ENCODE data around the gene NEDD4L.
"Not testable (repeated sequence)": the region's sequence is repeated elsewhere in the genome, so short reads cannot be mapped to it uniquely, and the experiment has no call there.

Gene NEDD4L

DNA sequence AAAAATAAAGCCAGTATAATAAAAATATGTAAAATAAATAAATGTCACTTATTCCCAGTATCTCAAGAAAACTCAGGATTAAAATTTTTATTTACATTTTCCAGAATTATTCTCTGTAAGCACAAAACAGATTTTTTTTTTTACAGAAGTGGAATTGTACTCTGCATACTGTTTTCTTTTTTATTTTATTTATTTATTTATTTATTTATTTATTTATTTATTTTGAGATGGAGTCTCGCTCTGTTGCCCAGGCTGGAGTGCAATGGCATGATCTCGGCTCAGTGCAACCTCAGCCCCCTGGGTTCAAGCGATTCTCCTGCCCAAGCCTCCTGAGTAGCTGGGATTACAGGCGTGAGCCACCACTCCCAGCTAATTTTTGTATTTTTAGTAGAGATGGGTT lies 336.1 kb downstream of the NEDD4L start:
- not testable (repeated sequence) for H3K9me3 ChIP-seq (ENCODE audit: control insufficient read depth, insufficient read depth, low read depth, low read length); H3K4me1 ChIP-seq (ENCODE audit: control insufficient read depth, insufficient read depth, low read length); H3K27ac ChIP-seq (ENCODE audit: low read depth, low read length); H3K9ac ChIP-seq (ENCODE audit: low read length); H3K4me3 ChIP-seq (ENCODE audit: low read depth, low read length); H3K27me3 ChIP-seq (ENCODE audit: control insufficient read depth, insufficient read depth, low read length)
- H3K36me3 ChIP-seq (ENCODE audit: control insufficient read depth, insufficient read depth, low read length): peaks cover 45% of the 10 kb centered on the region

DNA sequence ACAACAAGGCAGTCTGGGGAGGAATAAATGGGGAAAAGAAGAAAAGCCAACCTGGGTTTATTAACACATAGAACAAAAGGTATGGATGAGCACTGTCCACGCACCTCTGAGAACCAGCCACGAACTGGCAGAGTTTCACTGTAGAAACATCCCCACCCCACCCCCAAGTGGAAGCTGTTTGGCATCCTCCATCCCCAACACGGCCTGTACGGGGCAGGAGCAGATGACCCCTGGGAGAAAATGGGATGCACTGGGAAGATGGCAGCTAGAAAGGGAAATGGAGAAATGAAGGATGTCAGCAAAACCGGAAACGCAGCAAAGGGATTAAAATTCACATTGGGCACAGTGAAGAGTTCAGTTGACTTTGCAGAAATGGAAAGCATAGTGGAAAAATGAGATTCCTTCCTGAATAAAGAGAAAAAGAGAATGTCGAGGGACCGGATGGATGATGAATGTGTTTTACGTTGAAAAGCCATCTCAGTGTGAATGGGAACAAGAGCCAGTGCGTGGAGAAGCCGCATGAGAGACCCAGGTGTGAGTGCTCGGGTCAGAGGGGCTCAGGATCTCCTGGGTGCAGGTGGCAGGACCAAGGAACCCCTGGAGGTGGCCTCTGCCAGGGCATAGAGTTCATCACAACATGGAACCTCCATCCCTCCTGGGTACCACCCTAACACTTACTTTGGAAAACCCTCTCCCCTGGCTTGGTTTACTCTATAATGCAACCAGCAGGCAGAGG lies 337.8 kb downstream of the NEDD4L start:
- Histone ChIP-seq H3K27me3 (ENCODE audit: control insufficient read depth, insufficient read depth, low read length) (no peaks in the 10 kb centered on the region), H3K4me1 (ENCODE audit: control insufficient read depth, insufficient read depth, low read length) (no peaks in the 10 kb centered on the region), H3K9me3 (ENCODE audit: control insufficient read depth, insufficient read depth, low read depth, low read length) (no peaks in the 10 kb centered on the region), H3K4me3 (ENCODE audit: low read depth, low read length) (no peak overlapping the region), H3K36me3 (ENCODE audit: control insufficient read depth, insufficient read depth, low read length) (peaks cover 48% of the 10 kb centered on the region), H3K9ac (ENCODE audit: low read length) (no peak overlapping the region), H3K27ac (ENCODE audit: low read depth, low read length) (no peak overlapping the region)

DNA sequence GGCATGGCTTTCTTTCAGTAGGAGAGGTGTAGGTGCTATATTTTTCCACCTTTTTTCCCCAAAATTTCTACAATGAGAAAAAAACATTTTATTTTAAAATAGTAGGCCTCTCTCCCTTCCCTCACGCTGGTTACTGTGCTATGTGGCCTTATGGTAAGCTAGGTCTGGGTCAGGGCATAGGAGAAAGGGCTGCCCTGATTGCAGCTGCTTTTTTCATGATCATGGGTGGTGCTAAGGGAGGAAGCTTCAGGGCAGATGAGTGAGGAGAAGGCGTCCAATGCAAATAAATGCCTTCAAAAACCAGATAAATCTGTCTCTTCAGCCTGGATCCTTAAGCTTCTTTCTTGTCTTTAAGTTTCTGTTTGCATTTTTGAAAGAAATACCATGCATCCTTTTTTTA lies 338.4 kb downstream of the NEDD4L start:
- H3K4me1 ChIP-seq (ENCODE audit: control insufficient read depth, insufficient read depth, low read length): no peaks in the 10 kb centered on the region
- H3K36me3 ChIP-seq (ENCODE audit: control insufficient read depth, insufficient read depth, low read length): peaks cover 47% of the 10 kb centered on the region
- no peak overlapping the region for H3K27ac ChIP-seq (ENCODE audit: low read depth, low read length)
- H3K4me3 ChIP-seq (ENCODE audit: low read depth, low read length): no peak overlapping the region
- H3K27me3 ChIP-seq (ENCODE audit: control insufficient read depth, insufficient read depth, low read length): no peaks in the 10 kb centered on the region
- no peaks in the 10 kb centered on the region for H3K9me3 ChIP-seq (ENCODE audit: control insufficient read depth, insufficient read depth, low read depth, low read length)
- H3K9ac ChIP-seq (ENCODE audit: low read length): no peak overlapping the region

DNA sequence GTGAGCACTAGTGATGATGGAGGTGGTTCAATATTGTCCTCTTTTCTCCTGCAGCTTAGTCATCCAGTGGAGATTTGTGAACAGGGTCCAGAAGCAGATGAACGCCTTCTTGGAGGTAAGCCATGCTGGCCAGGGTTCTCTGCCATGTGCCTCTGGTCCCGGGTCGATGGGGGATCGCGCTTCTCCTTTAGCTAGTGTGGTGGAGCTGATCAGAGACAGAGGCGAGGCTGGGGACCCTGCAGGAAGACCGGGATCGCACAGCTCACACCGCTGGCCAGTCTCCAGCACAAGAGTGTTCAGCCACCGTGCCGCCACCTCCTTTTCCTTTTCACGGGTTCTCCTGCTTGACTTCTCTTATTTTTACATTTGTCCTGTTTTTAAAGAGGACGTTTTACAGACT lies 341.4 kb downstream of the NEDD4L start:
- Histone ChIP-seq H3K4me3 (ENCODE audit: low read depth, low read length) (no peak overlapping the region), H3K27ac (ENCODE audit: low read depth, low read length) (no peak overlapping the region), H3K36me3 (ENCODE audit: control insufficient read depth, insufficient read depth, low read length) (peaks cover 67% of the 10 kb centered on the region), H3K4me1 (ENCODE audit: control insufficient read depth, insufficient read depth, low read length) (no peaks in the 10 kb centered on the region), H3K9me3 (ENCODE audit: control insufficient read depth, insufficient read depth, low read depth, low read length) (no peaks in the 10 kb centered on the region), H3K9ac (ENCODE audit: low read length) (no peak overlapping the region), H3K27me3 (ENCODE audit: control insufficient read depth, insufficient read depth, low read length) (no peaks in the 10 kb centered on the region)

DNA sequence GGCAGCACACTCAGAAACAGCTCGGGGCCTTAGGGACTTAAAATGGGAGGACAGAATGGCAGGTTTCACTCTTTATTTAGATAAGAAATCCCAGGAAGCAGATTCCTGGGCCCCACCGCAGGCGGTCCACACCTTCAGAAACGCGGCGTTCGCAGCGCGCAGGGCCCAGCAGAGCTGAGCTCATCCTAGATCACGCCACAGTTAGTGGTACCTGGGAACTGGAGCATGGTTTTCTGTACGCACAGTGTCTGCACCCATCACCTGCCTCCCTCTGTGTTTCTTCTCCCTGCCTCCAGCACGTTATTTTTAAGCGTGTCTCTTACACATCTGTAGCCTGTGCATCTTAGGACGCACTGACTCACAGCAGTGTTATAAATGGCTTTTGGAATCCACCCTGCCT lies 342.8 kb downstream of the NEDD4L start:
- peaks cover 5% of the 10 kb centered on the region for H3K4me1 ChIP-seq (ENCODE audit: control insufficient read depth, insufficient read depth, low read length)
- peaks cover 78% of the 10 kb centered on the region for H3K36me3 ChIP-seq (ENCODE audit: control insufficient read depth, insufficient read depth, low read length)

DNA sequence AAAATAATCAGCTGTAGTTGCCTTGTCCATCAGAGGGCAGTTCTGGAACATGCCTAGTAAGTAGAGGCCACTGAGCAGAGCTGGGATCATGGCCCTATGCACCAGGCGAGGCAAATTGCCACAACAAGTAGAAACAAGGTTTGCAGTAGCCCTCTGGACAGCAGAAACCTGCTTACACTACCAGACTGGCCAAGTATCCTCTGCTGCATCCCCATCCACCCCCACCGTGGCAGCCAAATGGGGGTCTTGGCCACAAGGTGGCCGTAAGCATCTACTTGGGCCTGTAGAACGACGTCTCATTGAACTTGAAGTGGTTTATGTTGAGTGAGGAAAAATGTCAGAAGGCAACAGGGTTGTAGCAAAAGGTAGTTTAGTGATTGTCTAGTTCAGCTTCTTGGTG lies 343.7 kb downstream of the NEDD4L start:
- no peak overlapping the region for H3K9ac ChIP-seq (ENCODE audit: low read length)
- no peaks in the 10 kb centered on the region for H3K27me3 ChIP-seq (ENCODE audit: control insufficient read depth, insufficient read depth, low read length)
- no peaks in the 10 kb centered on the region for H3K9me3 ChIP-seq (ENCODE audit: control insufficient read depth, insufficient read depth, low read depth, low read length)
- H3K4me3 ChIP-seq (ENCODE audit: low read depth, low read length): no peak overlapping the region
- no peak overlapping the region for H3K27ac ChIP-seq (ENCODE audit: low read depth, low read length)
- peaks cover 13% of the 10 kb centered on the region for H3K4me1 ChIP-seq (ENCODE audit: control insufficient read depth, insufficient read depth, low read length)
- H3K36me3 ChIP-seq (ENCODE audit: control insufficient read depth, insufficient read depth, low read length): peaks cover 86% of the 10 kb centered on the region

More for the DNA sequence above, 342.8 kb downstream of the NEDD4L start:
- no peak overlapping the region for H3K4me3 ChIP-seq (ENCODE audit: low read depth, low read length)
- no peaks in the 10 kb centered on the region for H3K9me3 ChIP-seq (ENCODE audit: control insufficient read depth, insufficient read depth, low read depth, low read length)
- H3K27ac ChIP-seq (ENCODE audit: low read depth, low read length): no peak overlapping the region
- H3K9ac ChIP-seq (ENCODE audit: low read length): no peak overlapping the region
- H3K27me3 ChIP-seq (ENCODE audit: control insufficient read depth, insufficient read depth, low read length): no peaks in the 10 kb centered on the region

DNA sequence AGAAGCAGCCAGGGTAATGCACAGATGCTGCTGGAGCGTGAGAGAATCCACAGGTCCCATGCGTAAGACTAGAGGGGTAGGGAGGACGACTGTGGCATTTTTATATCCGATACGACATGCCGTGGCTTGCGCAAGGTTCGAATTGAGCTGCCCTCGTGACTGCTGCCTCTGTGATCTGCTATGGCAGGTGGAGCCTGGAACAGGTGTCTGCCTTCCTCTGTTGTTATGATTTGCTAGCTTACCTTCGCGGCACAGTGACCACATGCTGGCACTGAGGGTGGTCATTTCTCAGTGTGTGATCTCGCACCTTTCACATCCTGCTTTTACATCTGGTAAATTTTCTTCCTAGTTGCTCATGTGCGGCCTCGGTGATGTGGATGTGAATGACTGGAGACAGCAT lies 344.7 kb downstream of the NEDD4L start:
- no peak overlapping the region for H3K27ac ChIP-seq (ENCODE audit: low read depth, low read length)
- no peak overlapping the region for H3K4me3 ChIP-seq (ENCODE audit: low read depth, low read length)
- H3K9ac ChIP-seq (ENCODE audit: low read length): no peak overlapping the region
- H3K9me3 ChIP-seq (ENCODE audit: control insufficient read depth, insufficient read depth, low read depth, low read length): no peaks in the 10 kb centered on the region
- H3K36me3 ChIP-seq (ENCODE audit: control insufficient read depth, insufficient read depth, low read length): peaks cover 83% of the 10 kb centered on the region
- peaks cover 14% of the 10 kb centered on the region for H3K4me1 ChIP-seq (ENCODE audit: control insufficient read depth, insufficient read depth, low read length)
- H3K27me3 ChIP-seq (ENCODE audit: control insufficient read depth, insufficient read depth, low read length): no peaks in the 10 kb centered on the region

DNA sequence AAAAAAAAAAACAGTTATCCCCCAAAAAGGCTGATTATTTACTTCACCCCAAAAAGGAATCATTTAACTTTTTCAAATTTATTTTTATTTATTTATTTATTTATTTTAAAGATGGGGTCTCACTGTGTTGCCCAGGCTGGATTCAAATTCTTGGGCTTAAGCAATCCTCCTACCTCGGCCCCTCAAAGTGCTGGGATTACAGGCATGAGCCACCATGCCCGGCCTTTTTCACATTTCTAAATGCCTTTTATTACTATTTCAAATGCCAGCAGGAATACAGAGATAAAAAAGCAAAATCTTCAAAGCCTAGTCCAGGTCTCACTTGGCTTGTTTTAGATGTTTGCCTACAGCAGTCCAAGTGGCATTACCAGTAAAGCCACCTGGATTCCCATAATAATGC lies 345.7 kb downstream of the NEDD4L start:
- H3K4me1 ChIP-seq (ENCODE audit: control insufficient read depth, insufficient read depth, low read length): peaks cover 14% of the 10 kb centered on the region
- H3K9ac ChIP-seq (ENCODE audit: low read length): no peak overlapping the region
- H3K4me3 ChIP-seq (ENCODE audit: low read depth, low read length): no peak overlapping the region
- no peaks in the 10 kb centered on the region for H3K27me3 ChIP-seq (ENCODE audit: control insufficient read depth, insufficient read depth, low read length)
- peaks cover 83% of the 10 kb centered on the region for H3K36me3 ChIP-seq (ENCODE audit: control insufficient read depth, insufficient read depth, low read length)
- no peak overlapping the region for H3K27ac ChIP-seq (ENCODE audit: low read depth, low read length)
- H3K9me3 ChIP-seq (ENCODE audit: control insufficient read depth, insufficient read depth, low read depth, low read length): no peaks in the 10 kb centered on the region

DNA sequence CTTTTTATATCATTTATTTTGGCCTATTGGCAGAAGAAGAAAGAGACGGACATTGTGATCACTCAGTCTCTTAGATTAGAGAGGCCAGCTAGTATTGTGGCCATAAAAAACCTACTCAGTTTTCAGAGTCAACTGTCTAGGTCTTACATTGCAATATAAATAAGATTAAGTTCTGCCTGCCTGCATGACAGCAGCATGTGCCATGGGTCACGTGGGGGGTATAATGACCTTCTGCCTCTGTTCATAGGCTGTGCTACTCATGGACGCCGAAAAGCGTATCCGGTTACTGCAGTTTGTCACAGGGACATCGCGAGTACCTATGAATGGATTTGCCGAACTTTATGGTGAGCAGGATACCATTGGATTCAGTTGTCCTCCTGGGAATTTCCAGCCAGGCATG lies 346.4 kb downstream of the NEDD4L start:
- H3K27me3 ChIP-seq (ENCODE audit: control insufficient read depth, insufficient read depth, low read length): no peaks in the 10 kb centered on the region
- no peak overlapping the region for H3K27ac ChIP-seq (ENCODE audit: low read depth, low read length)
- no peak overlapping the region for H3K9ac ChIP-seq (ENCODE audit: low read length)
- H3K9me3 ChIP-seq (ENCODE audit: control insufficient read depth, insufficient read depth, low read depth, low read length): no peaks in the 10 kb centered on the region
- no peak overlapping the region for H3K4me3 ChIP-seq (ENCODE audit: low read depth, low read length)
- peaks cover 76% of the 10 kb centered on the region for H3K36me3 ChIP-seq (ENCODE audit: control insufficient read depth, insufficient read depth, low read length)
- H3K4me1 ChIP-seq (ENCODE audit: control insufficient read depth, insufficient read depth, low read length): peaks cover 14% of the 10 kb centered on the region

DNA sequence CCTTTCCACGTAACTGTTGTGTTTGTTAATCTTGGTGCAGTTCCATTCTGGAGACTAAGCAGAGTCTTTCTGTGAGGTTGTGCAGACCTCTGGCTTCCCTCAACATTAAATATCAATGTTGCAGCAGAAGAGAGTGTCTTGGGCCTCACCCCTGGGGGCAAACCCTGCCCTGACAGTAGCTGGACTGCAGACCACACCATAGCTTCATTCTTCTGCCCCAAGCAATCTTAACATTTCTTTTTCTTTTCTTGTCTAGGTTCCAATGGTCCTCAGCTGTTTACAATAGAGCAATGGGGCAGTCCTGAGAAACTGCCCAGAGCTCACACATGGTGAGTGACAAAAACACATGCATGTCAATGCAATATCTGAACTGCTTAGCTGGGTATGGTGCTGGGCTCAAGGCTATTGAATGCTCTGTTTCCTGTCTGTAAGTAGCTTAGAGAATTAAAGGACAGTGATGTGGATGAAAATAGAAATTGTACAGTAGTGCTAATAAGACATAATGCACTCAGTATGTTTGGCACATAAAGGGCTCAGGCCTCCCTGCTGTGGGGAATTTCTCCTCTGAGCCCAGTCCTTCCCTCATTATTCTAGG lies 347.3 kb downstream of the NEDD4L start:
- H3K27ac ChIP-seq (ENCODE audit: low read depth, low read length): no peak overlapping the region

DNA sequence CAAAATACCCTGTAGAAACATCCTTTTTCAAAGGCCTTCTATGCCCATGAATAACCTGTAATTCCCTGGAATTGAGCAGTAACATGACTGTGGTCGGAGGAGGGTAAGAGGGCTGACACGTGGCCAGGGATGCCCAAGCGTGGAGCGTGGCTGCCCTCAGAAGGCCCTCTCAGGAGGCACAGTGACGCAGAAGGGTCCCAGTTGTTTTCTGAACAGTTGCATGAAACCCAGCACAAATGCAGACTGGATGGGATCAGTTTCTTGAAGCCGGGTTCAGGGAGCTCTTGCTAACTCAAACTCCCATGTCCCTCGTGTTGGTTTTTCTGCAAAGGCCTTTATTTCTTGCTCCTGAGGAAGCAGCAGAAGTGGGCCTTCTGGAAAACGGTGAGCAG lies 347.9 kb downstream of the NEDD4L start:
- H3K27me3 ChIP-seq (ENCODE audit: control insufficient read depth, insufficient read depth, low read length): no peaks in the 10 kb centered on the region
- no peaks in the 10 kb centered on the region for H3K9me3 ChIP-seq (ENCODE audit: control insufficient read depth, insufficient read depth, low read depth, low read length)
- H3K9ac ChIP-seq (ENCODE audit: low read length): no peak overlapping the region
- peaks cover 72% of the 10 kb centered on the region for H3K36me3 ChIP-seq (ENCODE audit: control insufficient read depth, insufficient read depth, low read length)
- no peak overlapping the region for H3K4me3 ChIP-seq (ENCODE audit: low read depth, low read length)
- H3K4me1 ChIP-seq (ENCODE audit: control insufficient read depth, insufficient read depth, low read length): peaks cover 14% of the 10 kb centered on the region
- no peak overlapping the region for H3K27ac ChIP-seq (ENCODE audit: low read depth, low read length)

More for the DNA sequence above, 347.3 kb downstream of the NEDD4L start:
- Histone ChIP-seq H3K27me3 (ENCODE audit: control insufficient read depth, insufficient read depth, low read length) (no peaks in the 10 kb centered on the region), H3K4me3 (ENCODE audit: low read depth, low read length) (no peak overlapping the region), H3K9me3 (ENCODE audit: control insufficient read depth, insufficient read depth, low read depth, low read length) (no peaks in the 10 kb centered on the region), H3K36me3 (ENCODE audit: control insufficient read depth, insufficient read depth, low read length) (peaks cover 76% of the 10 kb centered on the region), H3K4me1 (ENCODE audit: control insufficient read depth, insufficient read depth, low read length) (peaks cover 14% of the 10 kb centered on the region), H3K9ac (ENCODE audit: low read length) (no peak overlapping the region)

All from HUES6 (cell line).